Fibroblast of skin of left biceps (primary cell): ENCODE measurements around the gene MRLN.
"Not testable (repeated sequence)": the region's sequence is repeated elsewhere in the genome, so short reads cannot be mapped to it uniquely, and the experiment has no call there.

Experiments
- DNase-seq, 2 experiments: peaks; one replicate each; pipeline ENCODE4 v3.0.0-alpha.2; 2013; ENCODE audit warnings: low read depth in 2 of 2

The MRLN gene

DNA sequence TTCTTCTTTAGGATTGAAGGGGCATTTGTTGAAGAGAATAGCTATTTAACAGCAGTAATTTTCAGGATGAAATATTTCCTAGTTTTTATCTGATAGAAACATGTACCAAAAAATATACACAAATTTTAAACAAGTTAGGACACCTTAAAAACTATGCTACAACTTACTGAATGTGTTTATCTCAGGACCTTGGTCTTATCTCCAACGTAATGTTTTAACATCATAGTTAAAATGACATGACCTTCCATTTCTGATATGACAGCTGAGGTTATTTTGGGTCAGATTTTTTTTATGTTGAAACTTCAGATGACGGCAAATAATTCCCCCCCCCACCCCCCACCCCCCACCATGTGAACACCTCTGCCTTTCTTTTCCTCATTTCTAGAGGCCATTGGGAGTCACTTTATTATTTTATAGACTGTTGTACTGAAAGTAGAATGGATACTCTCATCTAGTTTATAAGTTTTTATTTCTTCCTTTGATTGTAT is 8.0 kb downstream of the MRLN start:
- no peak for DNase-seq

GRCh38 chr10:59744762-59745161 is 8.5 kb downstream of the MRLN start:
- not testable (repeated sequence) for DNase-seq

DNA sequence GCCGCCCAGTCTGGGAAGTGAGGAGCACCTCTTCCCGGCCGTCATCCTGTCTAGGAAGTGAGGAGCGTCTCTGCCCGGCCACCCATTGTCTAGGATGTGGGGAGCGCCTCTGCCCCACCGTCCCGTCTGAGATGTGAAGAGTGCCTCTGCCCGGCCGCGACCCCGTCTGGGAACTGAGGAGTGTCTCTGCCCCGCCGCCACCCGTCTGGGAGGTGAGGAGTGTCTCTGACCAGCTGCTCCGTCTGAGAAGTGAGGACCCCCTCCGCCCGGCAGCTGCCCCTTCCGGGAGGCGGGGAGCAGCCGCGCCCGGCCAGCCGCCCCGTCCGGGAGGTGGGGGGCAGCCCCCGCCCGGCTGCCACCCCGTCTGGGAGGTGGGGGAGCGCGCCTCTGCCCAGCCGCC is 9.1 kb downstream of the MRLN start:
- DNase-seq, result not testable (repeated sequence)

DNA sequence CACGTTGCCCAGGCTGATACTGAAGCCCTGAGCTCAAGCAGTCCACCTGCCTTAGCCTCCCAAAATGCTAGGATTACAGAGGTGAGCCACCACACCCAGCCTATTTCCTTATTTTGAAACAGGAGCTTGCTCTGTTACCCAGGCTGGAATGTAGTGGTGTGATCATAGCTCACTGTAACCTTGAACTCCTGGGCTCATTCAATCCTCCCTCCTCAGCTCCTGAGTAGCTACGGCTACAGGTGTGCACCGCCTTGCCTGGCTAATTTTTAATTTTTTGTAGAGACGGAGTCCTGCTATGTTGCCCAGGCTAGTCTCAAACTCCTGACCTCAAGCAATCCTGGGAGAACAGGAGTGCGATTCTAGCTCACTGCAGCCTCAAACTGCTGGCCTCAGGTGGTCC is 11.7 kb downstream of the MRLN start:
- no peak for DNase-seq

DNA sequence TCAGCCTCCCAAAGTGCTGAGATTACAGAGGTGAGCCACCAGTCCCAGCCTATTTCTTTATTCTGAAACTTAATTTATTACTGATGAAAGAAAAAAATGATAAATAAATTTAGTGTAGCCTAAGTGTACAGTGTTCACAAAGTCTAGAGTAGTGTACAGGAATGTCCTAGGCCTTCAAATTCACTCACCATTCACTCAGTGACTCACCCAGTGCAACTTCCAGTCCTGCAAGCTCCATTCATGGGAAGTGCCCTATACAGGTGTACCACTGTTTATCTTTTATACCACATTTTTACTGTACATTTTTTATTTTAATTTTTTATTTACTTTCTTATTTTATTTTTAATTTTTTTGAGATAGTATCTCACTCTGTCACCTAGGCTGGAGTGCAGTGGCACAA is 12.2 kb downstream of the MRLN start:
- DNase-seq, result no peak

DNA sequence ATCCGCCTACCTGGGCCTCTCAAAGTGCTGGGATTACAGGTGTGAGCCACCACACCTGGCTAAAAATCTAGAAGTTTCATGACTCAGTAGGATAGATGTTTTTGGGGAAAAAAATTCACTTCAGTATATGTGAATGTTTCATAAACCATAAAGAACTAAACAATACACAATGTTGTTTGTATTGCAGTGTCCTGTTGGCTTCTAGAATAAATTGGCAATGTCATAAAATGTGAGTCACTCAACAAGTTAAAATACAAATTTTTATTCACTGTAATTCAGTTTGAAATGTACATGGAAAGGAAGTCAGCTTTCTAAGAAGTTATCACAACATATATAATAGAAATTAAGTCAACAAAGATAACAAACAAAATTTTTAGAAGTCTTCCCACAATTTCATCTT is 16.5 kb downstream of the MRLN start:
- no peak for DNase-seq

GRCh38 chr10:59735296-59735695 is 18.0 kb downstream of the MRLN start:
- no peak for DNase-seq

- DNase-seq, result no peak
These were observed 19.2 kb downstream of the MRLN start for GRCh38 chr10:59734014-59734462.

DNA sequence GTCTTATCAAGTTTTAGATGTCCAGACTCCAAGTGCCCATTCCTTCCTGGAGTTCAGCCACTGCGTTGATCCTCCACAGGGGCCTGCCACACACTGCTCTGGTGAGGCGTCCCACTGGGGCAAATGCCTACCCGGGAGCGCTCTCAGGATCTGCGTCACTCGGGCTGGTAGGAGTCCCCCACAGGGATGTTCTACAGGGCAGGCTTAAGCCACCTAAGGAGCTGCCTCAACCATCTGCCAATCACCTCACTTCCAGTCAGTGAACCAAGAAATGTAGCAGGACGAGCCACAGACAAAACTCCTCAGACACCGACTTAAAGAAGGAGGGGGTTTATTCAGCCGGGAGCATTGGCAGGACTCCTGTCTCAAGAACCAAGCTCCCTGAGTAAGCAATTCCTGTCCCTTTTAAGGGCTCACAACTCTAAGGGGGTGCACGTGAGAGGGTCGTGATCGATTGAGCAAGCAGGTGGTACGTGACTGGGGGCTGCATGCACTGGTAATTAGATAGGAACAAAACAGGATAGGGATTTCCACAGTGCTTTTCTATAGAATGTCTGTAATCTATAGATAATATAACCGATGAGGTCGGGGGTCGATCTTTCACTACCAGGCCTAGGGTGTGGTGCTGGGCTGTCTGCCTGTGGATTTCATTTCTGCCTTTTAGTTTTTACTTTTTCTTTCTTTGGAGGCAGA is 19.8 kb downstream of the MRLN start:
- DNase-seq, result not testable (repeated sequence)

GRCh38 chr10:59732849-59733248 is 20.4 kb downstream of the MRLN start:
- not testable (repeated sequence) for DNase-seq

DNA sequence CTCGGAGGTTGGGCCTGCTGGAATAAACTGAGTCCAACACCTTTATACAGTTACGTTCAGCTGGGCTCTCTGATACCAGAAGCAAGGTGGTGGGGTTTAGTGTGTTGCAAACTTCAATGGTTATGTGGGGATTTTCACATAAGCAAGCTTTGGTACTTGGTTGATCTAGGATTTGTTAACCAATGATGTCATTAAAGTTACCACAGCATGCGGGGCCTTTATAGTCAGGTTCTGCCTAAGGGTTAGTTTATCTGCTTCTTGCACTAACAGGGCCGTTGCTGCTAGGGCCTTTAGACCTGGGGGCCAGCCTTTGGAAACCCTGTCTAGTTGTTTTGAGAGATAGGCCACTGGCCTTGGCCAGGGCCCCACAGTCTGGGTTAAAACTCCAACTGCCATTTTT is 24.1 kb downstream of the MRLN start:
- DNase-seq, result not testable (repeated sequence)

GRCh38 chr10:59724098-59724938 is 28.9 kb downstream of the MRLN start:
- DNase-seq, result no peak

- DNase-seq, result no peak
These were observed 32.9 kb downstream of the MRLN start for GRCh38 chr10:59720377-59720776.

DNA sequence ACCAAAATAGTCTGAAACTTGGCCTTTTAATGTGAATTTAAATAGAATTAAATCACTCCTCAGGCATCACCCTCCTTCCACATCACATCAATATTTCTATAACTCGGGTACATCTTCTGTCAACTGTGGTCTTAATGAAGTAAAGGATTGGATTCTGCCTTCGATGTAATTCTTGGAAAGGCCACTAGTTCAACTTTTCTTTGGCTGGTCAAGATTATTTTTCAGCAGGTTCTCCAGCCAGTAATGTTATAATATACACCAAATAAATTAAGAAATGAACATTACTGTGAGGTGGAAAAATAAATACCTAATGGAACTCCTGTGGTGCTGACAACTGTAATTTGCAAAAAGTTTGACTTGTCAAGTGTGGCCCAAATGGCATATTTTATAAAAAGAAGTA is 33.9 kb downstream of the MRLN start:
- no peak for DNase-seq

- DNase-seq, result no peak
These were observed 35.0 kb downstream of the MRLN start for GRCh38 chr10:59718257-59718656.

DNA sequence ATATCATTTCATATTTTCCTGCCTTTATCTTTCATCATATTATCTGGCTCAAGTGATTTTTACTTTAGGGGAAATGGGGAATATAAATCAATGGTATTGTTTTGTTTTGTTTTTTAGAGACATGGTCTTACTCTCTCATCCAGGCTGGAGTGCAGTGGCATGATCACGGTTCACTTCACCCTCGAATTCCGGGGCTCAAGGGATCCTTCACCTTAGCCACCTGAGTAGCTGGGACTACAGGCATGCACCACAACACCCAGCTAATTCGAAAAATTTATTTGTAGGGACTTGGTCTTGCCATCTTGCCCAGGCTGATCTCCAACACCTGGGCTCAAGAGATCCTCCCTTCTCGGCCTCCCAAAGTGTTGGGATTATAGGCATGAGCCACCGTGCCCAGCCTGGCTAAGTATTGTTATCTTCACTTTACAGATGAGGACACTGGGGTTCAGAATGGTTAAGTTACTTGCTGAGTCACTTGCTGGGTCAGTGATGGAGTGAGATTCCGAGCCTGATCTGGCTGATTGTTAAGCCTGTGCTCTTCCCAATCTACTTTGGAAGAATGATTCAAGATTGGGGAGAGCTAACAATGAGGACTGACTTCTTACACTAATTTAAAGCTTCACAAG is 39.9 kb downstream of the MRLN start:
- DNase-seq, result no peak

GRCh38 chr10:59711871-59712494 is 41.3 kb downstream of the MRLN start:
- DNase-seq, result no peak

- DNase-seq, result peak; percentile 3 to 12
These were observed 43.7 kb downstream of the MRLN start, which contains the start of gene SLC16A9 for GRCh38 chr10:59709395-59710125. Gene SLC16A9, minus strand, starts transcription at chr10:59709850. Its CDS starts 25,559 bp downstream, at chr10:59684291.

- no peak for DNase-seq
These were observed 44.4 kb downstream of the MRLN start for GRCh38 chr10:59708816-59709394.

DNA sequence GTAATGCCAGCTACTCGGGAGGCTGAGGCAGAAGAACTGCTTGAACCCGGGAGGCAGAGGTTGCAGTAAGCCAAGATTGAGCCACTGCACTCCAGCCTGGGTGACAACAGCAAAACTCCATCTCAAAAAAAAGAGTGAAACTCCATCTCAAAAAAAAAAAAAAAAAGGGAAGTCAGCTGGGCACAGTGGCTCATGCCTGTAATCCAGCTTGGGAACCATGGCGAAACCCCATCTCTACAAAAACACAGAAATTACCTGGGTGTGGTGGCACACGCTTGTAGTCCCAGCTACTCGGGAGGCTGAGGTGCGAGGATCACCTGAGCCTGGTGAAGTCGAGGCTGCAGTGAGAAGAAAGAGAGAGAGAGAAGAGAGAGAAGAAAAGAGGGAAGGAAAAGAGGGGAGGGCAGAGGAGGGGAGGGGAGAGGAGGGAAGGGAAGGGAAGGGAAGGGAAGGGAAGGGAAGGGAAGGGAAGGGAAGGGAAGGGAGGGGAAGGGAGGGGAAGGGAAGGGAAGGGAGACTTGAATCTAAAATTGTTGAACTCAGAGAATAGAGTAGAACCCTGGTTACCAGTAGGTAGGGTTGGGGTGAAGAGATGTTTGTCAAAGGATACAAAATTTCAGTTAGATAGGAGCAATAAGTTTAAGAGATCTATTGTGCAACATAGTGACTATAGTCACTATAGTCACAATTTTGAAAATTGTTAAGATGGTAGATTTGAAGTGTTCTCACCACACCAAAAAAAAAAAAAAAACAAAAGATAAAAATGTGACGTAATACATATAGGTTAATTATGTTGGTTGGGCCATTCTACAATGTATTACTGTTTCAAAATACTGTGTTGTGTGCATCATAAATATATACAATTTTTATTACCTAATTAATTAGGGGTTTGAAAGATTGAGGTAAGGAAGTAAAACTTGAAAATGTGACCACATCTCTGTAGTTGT is 46.1 kb downstream of the MRLN start:
- DNase-seq, result no peak
